ENCODE data around the gene ARHGEF18.
"Not testable (repeated sequence)": the region's sequence is repeated elsewhere in the genome, so short reads cannot be mapped to it uniquely, and the experiment has no call there.

Gene ARHGEF18

DNA sequence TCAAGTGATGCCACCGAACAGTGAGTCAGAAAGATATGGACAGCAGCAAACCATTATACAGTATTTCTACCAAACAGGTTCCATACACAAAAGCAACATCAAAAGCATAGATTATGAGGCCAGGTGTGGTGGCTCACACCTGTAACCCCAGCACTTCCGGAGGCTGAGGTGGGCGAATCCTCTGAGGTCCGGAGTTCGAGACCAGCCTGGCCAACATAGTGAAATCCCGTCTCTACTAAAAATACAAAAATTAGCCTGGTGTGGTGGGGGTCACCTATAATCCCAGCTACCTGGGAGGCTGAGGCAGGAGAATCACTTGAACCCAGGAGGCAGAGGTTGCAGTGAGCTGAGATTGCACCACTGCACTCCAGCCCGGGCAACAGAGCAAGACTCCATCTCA, 1.7 kb upstream of the ARHGEF18 start:
- DNase-seq (ENCODE audit: low read depth in 1 of 2, low spot score in 1 of 2) = not testable (repeated sequence)

DNA sequence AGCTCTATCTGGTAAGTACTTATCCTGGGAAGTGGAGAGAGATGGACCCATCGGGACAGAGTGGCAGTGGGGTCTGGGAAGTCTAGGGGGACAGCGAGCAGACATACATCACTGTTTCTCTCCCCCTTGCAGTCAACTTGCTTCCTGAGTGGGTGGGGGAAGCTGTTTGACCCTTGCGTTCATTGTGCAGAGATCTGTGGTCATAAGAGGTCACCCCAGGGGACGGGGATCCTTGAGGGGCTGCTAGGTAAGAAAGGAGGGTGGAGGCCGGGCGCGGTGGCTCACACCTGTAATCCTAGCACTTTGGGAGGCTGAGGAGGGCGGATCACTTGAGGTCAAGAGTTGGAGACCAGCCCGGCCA, 474 bp downstream of the ARHGEF18 start:
- DNase-seq (ENCODE audit: low read depth in 1 of 2, low spot score in 1 of 2) = no peak

DNA sequence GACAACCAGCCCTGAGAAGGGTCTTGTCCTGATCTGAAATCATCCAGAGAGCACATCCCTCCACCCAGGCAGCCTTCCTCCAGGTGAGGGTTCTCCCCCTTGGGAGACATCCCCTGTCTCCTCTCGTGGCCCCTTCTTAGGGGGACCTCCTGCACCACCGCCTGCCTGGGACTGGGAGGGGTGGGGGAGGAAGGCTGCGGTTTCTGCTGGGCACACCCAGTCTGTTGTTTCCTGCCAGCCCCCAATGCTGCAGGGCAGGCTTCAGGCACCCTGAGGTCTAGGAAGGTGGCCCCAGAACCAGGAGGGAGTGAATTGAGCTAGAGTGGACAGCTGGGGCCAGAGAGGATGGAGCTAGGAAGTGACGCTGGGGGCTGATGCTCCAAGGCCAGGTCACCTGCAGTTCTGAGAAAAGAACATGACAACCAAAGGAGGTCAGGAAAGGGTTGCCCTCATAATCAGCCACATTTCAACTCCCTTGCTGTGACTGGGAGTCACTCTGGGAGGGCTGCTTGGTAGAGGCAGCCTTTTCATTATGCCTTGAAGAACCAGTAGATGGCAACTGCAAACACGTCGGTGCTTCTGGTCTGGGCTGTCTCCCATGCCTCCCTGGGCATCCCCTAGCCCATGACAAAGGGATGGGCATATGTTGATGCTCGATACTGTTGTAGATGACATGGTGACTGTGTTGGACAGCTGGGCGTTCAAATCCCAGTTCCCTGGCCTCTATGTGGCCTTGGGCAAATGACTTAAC, 1.4 kb downstream of the ARHGEF18 start:
- no peak for DNase-seq (ENCODE audit: low read depth in 1 of 2, low spot score in 1 of 2)

DNA sequence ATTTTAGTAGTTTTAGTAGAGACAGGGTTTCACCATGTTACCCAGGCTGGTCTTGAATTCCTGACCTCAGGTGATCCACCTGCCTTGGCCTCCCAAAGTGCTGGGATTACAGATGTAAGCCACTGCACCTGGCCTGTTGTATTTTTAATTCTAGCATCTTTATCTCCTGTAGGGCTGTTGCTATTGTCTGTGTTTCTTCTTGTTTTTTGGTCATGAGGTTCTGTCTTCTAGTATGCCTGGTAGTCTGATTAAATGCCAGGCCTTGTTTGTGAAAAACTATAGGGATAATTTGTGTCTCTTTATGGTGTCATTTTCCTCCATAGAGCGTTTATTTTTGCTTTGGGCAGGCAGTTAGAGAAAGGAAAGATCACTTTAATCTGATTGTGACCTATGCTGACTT, 3.1 kb downstream of the ARHGEF18 start:
- DNase-seq (ENCODE audit: low read depth in 1 of 2, low spot score in 1 of 2) = no peak

DNA sequence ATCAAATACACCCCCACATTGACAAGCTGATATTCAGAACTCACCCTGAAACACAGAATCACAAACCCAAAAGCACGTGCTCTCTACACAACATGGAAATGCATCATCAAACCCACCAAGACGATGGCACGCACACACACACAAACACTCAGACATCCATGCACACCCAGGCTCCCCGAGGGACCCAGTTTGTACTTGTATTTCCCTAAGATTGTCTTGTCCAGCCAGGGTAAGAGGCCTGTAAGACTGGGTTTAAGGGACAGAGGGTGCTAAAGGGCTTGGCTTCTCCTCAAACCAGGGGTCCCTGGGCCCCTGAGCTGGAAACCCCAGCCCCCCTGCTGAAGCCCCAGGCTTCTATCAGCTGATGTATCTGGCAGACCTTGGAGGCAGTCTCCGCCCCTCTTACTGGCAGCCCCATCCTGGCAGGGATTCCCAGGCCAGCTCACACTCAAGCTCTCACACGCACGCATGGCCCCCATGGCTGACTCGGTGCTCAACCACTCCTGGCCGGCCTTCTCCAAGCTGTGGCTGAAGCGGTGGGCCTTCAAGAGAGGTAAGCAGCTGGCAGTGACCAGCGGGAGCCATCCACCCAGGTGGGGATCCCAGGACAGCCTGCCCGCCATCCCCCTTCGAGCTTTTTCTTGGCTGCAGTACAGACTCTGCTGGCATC, 6.5 kb downstream of the ARHGEF18 start:
- DNase-seq (ENCODE audit: low read depth in 1 of 2, low spot score in 1 of 2) = no peak

DNA sequence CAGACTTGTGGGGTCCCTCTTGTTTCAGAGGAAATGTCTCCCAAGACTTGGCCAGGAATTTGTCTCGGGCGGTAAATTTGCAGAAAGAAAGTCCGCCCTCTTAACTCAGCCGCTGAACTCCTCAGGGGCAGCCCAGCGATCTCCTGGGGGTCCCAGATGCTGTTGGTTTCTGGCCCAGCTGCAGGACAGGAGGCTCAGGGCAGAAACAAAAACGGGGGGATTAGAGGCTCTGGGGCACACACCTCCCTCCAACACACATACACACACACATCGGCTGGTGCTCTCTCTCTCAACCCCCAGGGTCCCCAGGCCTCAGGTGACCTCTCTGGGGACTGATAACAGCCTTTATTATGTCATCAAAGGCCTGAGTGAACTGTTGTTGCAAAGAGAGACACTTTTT, 7.1 kb downstream of the ARHGEF18 start:
- no peak for DNase-seq (ENCODE audit: low read depth in 1 of 2, low spot score in 1 of 2)

DNA sequence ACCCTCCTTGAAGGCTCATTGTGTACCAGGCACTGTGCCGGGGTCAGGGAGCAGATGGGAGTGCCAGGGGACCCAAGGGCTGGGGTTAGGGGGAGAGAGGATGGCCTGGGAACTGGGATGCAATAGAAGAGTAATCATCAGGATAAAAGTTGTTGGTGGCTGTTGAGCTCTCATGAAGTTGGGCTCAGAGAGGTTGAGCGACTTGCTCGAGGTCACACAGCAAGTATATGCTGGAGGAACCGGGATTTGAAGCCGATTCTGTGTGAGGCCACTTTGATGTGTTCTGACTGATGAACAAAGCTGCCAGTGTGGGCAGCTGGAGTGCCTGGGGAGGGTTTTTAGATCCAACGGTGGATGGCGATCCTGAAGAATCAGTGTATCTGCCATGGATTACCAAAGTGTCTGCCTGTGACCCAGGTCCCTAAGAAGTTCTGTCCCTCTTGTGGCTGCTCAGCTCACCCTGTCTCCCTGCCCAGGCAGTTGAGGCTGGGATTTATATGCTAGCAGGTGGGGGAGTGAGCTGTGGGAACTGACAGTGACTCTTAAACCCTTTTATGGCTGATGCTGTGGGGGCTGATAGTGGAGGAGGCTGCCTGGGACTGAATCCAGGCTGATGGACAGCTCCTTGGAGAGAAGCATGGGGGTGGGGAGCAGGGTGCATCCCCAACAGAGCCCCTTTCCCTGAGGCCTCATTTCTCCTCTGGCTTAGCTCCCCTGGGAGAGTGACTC, 8.3 kb downstream of the ARHGEF18 start:
- no peak for DNase-seq (ENCODE audit: low read depth in 1 of 2, low spot score in 1 of 2)

DNA sequence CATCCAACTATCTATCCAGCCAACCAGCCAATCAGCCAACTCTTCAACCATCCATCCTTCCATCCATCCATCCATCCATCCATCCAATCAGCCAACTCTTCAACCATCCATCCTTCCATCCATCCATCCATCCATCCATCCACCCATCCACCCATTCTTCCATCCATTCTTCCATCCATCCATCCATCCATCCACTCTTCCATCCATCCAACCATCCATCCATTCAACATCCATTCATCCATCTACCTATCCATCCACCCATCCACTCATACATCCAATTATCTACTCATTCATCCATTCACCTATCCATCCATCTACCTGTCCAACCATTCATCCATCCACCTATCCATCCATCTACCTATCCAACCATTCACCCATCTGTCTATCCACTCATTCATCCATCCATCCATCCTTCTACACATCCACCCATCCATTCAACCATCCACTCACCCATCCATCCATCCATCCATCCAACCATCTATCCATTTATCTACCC, 9.4 kb downstream of the ARHGEF18 start:
- no peak for DNase-seq (ENCODE audit: low read depth in 1 of 2, low spot score in 1 of 2)

DNA sequence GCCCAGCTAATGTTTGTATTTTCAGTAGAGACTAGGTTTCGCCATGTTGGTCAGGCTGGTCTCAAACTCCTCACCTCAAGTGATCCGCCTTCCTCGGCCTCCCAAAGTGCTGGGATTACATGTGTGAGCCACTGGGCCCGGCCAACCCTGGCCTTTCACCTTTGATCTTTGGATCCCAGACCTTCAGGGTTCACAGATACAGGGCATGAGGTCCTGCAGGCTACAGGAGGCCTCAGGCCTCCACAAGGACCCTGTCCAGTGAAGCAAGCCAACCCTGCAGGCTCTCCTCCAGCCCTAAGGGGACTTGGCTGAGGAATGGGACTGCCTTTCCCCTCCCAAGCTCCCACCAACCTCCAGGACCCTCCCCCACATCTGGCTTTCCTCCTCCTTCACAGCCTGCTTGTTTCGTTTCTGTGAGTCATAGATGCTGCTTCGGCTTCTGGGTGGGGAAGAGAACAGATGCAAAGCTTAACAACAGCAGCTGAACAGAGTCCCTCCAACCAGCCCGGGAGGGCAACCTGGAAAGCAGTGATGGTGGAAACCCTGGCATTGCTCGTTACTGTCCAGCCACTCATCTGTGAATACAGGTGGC, 11.8 kb downstream of the ARHGEF18 start:
- DNase-seq (ENCODE audit: low read depth in 1 of 2, low spot score in 1 of 2) = no peak

DNA sequence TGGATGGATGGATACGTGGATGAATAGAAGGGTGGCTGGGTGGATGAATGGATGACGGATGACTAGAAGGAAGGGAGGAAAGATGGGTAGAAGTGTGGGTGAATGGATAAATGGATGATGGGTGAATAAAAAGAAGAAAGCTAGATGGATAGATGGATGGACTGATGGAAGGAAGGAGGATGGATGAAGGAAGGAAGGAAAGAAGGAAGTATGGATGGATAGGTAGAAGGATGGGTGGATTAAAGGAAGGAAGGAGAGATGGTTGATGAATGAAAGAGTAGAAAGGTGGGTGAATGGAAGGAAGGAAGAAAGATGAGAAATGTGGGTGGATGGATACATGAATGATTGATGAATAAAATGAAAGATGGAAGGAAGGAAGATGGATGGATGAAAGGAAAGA, 14.5 kb downstream of the ARHGEF18 start:
- no peak for DNase-seq (ENCODE audit: low read depth in 1 of 2, low spot score in 1 of 2)

DNA sequence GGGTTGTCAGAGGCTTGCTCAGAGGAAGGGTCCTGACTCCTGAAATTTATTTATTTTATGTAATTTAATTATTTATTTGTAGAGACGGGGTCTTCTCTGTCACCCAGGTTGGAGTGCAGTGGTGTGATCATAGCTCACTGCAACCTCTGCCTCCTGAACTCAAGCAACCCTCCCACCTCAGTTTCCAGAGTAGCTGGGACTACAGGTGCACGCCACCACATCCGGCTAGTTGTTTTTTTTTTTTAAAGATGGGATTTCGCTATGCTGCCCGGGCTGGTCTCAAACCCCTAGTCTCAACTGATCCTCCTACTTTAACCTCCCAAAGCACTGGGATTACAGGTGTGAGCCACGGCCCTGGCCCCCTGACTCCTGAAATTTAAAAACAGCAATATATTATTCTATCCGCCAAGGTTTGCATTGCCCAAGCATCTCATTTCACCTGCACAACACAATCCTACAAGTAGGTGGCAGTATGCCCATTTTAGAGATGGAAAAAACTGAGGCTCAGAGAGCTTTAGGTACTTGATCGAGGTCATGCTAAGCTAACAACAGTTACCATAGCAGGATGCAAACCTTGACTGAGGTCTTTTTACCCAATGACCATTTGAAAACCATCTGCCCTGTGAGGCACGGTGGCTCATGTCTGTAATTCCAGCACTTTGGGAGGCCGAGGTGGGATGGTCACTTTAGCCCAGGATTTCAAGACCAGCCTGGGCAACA, 18.1 kb downstream of the ARHGEF18 start:
- DNase-seq (ENCODE audit: low read depth in 1 of 2, low spot score in 1 of 2) = no peak

DNA sequence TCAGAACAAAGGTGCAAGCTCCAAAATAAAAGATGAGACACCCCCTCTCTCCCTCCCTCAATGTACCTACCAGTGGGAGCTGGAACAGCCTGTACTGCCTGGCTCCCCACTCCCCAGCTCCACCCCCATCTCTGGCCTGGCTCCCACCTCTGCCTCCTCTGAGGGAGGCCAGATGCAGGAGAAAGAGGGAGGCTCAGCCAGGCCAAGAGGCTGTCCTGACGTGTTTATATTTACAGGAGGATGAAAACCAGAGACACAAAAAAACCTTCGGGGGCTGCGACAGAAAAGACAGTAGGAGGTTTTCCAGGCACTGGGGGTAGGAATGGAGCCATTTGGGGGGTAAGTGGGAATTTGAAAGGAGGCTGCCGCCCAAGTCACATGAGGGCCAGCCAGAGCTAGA, 19.7 kb downstream of the ARHGEF18 start:
- DNase-seq (ENCODE audit: low read depth in 1 of 2, low spot score in 1 of 2) = no peak

DNA sequence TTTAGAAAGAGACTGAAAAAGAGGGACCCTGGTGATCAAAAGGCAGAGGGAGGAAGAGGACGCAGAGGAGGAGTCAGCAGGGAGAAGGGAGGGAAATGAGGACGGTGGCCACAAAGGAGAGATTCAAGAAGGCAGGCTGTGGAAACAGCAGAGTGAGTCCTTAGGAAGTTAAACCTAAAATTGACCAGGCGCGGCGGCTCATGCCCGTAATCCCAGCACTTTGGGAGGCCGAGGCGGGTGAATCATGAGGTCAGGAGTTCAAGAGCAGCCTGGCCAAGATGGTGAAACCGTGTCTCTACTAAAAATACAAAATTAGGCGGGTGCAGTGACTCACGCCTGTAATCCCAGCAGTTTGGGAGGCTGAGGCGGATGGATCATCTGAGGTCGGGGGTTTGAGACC, 20.1 kb downstream of the ARHGEF18 start:
- DNase-seq (ENCODE audit: low read depth in 1 of 2, low spot score in 1 of 2) = not testable (repeated sequence)

DNA sequence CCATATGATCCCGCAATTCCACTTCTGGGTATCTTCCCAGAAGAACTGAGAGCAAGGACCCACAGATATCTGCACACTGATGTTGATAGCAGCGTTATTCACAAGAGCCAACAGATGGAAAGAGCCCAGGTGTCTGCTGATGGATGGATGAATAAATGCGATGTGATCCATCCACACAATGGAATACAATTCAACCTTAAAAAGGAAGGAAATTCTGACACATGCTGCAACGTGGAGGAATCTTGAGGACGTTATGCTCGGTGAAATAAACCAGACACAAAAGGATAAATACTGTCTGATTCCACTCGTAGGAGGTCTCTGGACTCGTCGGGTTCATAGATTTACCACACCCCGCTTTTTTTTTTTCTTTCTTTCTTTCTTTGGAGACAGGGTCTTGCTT, 21.8 kb downstream of the ARHGEF18 start:
- DNase-seq (ENCODE audit: low read depth in 1 of 2, low spot score in 1 of 2) = no peak

DNA sequence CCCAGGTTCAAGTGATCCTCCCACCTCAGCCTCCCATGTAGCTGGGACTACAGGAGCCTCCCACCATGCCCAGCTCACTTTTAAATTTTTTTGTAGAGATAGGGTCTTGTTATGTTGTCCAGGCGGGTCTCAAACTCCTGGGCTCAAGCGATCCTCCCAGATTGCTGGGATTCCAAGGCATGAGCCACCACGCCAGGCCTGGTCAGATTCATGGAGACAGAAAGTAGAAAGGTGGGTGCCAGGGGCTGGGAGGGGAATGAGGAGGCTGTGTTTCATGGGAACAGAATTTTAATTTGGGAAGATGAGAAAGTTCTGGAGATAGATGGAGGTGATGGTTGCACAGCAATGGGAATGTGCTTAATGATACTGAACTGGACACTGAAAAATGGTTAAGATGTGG, 22.3 kb downstream of the ARHGEF18 start:
- no peak for DNase-seq (ENCODE audit: low read depth in 1 of 2, low spot score in 1 of 2)

DNA sequence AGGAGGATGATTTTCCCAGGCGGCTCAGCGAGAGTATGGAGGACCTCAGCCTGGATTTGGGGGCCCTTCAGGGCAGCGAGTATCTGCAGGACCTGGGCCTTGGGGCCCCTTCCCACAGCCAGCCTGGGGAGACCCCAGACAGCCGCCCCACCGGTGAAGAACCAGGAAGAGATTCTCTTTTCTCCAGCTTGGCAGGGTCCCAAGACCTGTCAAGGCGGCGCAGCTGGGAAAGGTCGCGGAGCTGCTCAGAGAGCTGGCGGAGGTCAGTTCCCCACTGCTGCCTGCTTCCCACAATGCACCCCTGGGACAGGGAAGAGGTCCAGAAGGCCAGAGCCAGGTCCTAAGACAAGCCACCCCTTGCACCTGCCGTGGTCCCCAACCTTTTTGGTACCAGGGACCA, 24.1 kb downstream of the ARHGEF18 start:
- no peak for DNase-seq (ENCODE audit: low read depth in 1 of 2, low spot score in 1 of 2)

DNA sequence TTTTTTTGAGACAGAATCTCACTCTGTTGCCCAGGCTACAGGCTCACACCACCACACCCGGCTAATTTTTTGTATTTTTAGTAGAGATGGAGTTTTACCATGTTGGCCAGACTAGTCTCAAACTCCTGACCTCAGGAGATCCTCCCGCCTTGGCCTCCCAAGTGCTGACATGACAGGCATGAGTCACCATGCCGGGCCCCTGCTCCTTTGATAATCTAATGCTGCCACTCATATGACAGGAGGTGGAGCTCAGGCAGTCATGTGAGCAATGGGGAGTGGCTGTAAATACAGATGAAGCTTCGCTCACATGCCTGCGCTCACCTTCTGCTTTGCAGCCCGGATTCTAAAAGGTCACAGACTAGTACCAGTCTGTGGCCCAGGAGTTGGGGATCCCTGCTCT, 25.1 kb downstream of the ARHGEF18 start:
- DNase-seq (ENCODE audit: low read depth in 1 of 2, low spot score in 1 of 2) = no peak

DNA sequence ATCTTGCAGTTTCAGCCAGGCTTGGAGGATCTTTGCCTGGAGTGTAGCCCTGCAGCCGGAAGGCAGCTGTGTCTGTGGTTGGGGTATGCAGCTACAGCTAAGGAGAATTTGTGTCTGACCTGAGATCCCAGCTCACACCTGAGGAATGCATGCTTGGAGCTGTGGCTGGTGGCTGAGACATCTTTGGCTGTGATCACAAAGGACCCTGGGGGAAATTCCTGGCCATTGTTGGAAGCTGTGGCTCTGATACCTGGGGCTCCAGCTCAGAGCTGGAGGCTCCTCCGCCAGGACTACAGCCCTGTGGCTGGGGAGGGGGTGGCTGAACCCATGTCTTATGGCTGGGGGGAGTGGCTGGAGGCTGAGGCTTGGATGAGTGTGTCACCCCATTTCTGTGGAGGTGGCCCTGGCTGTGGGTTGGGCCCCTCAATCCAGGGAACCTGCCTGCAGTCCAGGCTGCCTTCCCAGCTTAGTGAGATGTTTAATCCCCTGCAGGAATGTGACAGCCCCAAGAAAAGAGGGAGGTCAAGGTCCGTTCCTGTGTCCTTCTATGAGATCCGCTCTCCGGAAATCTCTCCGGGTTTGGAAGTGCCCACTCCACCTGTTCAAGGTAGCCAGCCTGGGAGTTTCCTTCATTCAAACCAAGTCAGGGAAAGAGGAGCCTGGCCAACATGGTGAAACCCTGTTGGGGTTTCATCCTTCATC, 27.6 kb downstream of the ARHGEF18 start:
- no peak for DNase-seq (ENCODE audit: low read depth in 1 of 2, low spot score in 1 of 2)

DNA sequence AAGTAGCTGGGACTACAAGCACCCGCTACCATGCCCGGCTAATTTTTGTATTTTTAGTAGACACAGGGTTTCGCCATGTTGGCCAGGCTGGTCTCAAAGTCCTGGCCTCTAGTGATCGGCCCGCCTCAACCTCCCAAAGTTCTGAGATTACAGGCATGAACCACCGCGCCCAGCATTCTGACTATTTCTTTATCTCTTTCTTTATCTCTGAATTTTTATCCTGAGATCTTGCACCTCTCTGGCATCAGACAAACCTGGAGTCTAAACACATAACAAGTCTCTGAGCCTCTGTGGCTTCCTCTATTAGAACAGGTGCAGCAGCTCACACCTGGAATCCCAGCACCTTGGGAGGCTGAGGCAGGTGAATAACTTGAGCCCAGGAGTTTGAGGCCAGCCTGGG, 28.5 kb downstream of the ARHGEF18 start:
- no peak for DNase-seq (ENCODE audit: low read depth in 1 of 2, low spot score in 1 of 2)

DNA sequence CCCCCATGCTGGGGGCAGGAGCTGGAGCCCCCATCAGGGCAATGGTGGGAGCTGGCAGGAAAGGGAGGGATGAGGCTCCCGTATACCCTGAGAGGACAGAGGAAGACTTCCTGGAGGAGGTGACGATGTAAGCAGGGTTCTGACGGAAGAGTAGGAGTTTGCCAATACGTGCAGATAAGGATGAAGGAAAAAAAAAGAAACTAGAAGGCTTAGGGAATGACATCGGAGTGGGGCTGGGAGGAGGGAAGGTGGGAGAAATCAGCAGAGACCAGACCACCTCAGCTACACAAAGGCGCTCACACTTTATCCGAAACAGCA, 32.3 kb downstream of the ARHGEF18 start:
- no peak for DNase-seq (ENCODE audit: low read depth in 1 of 2, low spot score in 1 of 2)

DNA sequence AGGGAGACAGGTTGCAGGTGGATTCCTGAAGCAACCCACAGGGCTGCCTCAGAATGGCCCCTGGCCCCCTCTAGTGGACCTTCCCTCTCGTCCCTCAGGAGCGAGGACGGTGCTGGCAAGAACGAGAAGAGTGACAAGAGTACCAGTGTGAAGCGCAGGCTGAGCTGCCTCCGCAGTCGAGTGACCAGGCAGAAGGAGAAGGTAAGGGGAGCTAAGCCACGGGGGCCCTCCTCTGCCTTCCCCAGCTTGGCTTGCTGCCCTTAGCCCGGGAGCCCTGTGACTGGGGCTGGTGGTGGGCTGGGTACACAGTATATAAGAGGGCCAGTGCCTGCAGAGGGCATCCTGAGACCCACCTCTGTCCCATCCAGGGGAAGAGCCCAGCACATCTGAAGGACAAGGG, 34.0 kb downstream of the ARHGEF18 start:
- no peak for DNase-seq (ENCODE audit: low read depth in 1 of 2, low spot score in 1 of 2)
